ENCODE data around the gene HDGFL3.
"Not testable (repeated sequence)": the region's sequence is repeated elsewhere in the genome, so short reads cannot be mapped to it uniquely, and the experiment has no call there.

HDGFL3 gene

DNA sequence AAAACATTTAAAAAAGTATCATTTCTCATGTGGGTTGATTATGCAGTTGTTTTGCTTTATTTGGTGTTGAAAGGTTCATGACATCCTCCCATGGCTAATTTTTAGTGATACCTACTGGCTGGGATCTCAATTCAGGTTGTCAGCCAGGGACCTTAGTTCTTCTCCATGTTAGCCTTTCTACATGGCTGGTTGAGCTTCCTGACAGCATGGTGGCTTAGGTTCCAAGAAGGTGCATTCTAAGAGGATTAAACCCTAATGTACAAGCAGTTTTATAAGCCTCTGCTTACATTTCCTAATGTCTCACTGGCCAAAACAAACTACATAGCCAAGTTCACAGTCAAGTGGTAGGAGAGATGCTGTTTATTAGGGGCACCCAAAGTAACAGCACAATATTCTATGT is 109.5 kb downstream of the HDGFL3 start:
- no peak for DNase-seq

GRCh38 chr15:83094583-83094982 is 113.0 kb downstream of the HDGFL3 start:
- no peak for DNase-seq

DNA sequence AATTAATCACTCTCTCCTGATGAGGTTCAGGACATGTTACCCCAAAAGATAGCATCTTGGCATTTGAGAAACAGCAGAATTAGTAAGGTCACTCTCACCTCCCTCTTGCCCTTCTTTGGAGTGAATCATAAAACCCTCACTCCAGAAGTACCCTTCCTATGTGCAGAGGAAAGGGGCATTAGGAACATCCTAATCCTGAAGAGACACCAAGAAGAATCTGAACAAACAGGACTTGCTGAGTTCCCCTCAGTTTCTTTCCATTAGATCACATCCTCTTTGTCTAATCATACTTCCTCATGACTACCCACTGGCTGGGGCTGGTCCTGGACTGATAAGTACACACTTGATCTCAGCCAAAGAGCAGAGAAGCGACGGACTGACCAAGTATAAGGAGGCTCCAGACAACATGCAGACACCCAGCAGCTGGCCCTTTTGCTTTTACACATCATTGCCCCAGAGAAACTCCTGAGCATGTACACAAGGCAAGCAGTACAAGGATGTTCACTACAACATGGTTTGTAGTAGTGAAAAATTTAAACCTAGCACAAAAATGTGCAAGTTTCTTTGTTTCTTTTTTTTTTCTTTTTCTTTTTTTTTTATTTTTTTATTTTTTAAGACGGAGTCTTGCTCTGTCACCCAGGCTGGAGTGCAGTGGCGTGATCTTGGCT is 115.2 kb downstream of the HDGFL3 start:
- DNase-seq: peak; percentile 90

GRCh38 chr15:83091965-83092308 is 115.7 kb downstream of the HDGFL3 start:
- DNase-seq: not testable (repeated sequence)

GRCh38 chr15:83090465-83090864 is 117.2 kb downstream of the HDGFL3 start:
- no peak for DNase-seq

DNA sequence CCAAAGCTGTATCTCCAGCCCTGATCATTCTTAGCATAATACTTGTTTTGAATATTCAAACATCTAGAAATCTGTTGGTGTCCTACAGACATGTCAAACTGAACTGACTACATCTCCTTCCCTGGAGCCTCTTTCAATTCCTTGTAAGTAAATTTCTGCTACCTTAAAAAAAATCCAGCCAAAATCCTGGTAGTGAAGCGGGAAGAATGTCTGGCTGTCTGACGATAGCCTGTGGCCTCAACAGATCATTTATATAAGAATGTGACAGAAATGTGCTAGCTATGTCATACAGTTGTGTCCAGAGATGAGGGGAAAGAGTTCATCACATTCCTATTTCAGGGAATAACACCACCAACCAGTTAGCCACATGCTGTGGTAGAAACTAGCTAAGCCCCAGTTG is 118.7 kb downstream of the HDGFL3 start:
- no peak for DNase-seq

DNA sequence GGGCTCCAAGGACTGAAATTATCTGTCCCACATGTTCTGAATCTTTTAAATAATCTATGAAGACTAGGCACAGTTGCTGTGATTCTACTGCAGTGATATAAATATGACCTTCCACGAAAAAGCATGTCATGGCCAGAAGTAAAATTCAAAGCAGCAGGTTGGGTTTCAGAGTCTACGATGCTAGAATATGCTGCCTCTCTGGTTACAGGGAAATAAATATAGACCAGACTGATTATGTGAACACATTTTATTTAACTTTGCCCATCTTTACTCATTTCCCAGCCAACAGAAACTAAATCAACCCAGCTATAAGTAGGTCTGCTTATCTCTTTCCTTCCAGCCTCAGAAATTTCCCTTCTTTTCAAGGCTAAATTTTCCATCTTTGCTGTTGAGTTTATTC is 120.0 kb downstream of the HDGFL3 start:
- DNase-seq: no peak

DNA sequence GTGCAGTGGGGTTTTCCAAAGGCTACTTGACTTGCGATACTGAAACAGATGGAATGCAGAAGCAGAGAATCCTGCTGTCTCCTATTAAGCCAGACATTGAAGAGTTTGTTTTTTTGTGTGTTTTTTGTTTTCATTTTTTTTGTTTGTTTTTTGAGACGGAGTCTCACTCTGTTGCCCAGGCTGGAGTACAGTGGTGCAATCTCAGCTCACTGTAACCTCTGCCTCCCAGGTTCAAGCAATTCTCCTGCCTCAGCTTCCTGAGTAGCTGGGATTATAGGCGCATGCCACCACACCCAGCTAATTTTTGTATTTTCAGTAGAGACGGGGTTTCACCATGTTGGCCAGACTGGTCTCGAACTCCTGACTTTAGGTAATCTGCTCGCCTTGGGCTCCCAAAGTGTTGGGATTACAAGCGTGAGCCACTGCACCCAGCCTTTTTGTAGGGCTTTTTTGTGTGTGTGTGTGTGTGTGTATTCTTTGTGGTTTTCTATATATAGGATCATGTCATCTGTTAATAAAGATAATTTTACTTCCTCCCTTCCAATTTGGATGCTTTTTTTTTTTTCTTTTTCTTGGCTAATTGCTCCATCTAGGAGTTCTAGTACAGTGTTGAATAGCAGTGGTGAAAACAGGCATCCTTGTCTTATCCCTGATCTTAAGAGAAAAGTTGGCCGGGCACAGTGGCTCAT is 121.6 kb downstream of the HDGFL3 start:
- not testable (repeated sequence) for DNase-seq

DNA sequence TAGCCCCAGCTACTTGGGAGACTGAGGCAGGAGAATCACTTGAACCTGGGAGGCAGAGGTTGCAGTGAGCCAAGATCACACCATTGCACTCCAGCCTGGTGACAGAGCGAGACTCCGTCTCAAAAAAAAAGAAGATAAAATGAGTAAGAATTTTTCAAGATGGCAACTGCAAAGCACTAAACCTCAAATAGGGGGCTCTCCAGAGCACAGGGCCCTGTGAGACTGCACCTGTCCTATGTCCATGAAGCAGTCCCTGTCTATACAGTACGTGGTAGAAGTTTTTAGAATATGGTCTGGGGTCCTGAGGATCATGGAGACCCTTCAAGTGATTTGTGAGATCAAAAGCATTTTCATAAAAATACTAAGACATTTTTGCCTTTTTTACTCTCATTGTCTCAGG is 122.2 kb downstream of the HDGFL3 start:
- not testable (repeated sequence) for DNase-seq

DNA sequence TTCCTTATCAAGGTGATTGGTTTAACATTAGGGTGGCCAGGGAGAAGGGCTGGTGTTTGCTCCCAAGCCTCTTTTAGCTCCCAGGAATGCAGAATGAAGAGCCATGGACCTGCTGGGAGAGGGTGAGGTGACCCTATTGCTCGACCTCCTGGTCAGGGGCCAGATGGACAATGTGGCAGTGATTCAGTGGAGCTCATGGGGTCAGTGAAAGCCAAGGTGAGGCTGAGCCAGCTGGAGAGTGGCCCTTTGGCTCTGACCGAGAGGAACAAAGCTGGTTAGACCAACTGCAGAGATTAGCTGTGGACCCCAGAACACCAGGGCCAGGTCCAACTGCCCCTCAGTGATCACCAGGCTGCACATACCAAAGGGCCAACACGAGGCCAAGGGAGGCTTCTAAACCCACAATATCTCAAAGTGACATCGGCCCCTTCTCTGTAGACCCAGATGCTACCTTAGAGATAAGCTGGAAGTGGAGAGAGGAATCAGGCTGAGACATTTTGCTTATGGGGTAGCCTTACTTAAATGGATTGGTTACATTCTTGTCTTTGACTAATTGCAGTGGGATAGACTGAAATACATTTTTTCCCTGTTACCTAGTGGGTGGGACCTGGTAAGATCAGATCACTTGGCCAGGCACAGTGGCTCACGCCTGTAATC is 124.8 kb downstream of the HDGFL3 start:
- no peak for DNase-seq

GRCh38 chr15:83081256-83082014 is 126.2 kb downstream of the HDGFL3 start:
- DNase-seq: no peak

- DNase-seq: no peak
Observed at GRCh38 chr15:83078712-83079111, 128.9 kb downstream of the HDGFL3 start.

Measured in inflammatory macrophage treated with lipopolysaccharide for 4 hours (primary cell).